ENCODE results near the gene FKBP7.

The FKBP7 gene

GRCh38 chr2:178469219-178469849 is 9.1 kb downstream of the FKBP7 start:
- DNase-seq (ENCODE audit: insufficient read length) (no peak), FAIRE-seq (no peak)
- TF ChIP-seq TAF1 (IDR thresholded peaks at IDR 0.05; ENCODE audit: borderline replicate concordance, low read depth, low read length) (no peak), POLR2A (IDR thresholded peaks at IDR 0.05; ENCODE audit: low read depth, low read length) (no peak), POLR2AphosphoS5 (IDR thresholded peaks at IDR 0.05; ENCODE audit: low read depth, low read length) (no peak)

- DNase-seq (ENCODE audit: insufficient read length) (no peak), FAIRE-seq (no peak)
Observed at GRCh38 chr2:178457390-178457886, 21.0 kb downstream of the FKBP7 start.

DNA sequence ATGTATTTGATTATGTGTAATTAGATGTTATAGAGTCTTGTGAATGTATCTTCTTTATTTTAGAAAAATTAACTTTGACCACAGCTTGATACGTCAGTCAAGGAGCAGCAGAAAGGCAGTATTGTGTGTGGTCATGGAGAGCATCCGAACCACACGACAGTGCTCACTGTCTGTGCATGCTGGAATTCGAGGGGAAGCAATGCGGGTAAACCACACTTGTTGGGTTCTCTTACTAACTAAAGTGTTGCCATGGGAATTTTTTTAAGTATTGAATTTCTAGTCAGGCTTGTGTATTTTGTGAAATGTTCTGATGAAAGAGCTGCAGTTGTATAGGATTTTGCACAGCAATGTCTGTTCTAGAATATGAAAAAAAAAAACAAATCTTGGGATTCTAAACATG is 22.5 kb downstream of the FKBP7 start:
- DNase-seq (ENCODE audit: insufficient read length) (no peak), FAIRE-seq (no peak)
- TF ChIP-seq POLR2AphosphoS5 (IDR thresholded peaks at IDR 0.05; ENCODE audit: low read depth, low read length): no peak
- TF ChIP-seq POLR2A (IDR thresholded peaks at IDR 0.05; ENCODE audit: low read depth, low read length): no peak
- no peak for TF ChIP-seq TAF1 (IDR thresholded peaks at IDR 0.05; ENCODE audit: borderline replicate concordance, low read depth, low read length)

More at GRCh38 chr2:178457390-178457886, 21.0 kb downstream of the FKBP7 start:
- TF ChIP-seq TAF1 (IDR thresholded peaks at IDR 0.05; ENCODE audit: borderline replicate concordance, low read depth, low read length) (no peak), POLR2A (IDR thresholded peaks at IDR 0.05; ENCODE audit: low read depth, low read length) (no peak), POLR2AphosphoS5 (IDR thresholded peaks at IDR 0.05; ENCODE audit: low read depth, low read length) (no peak)

GRCh38 chr2:178452870-178453269 is 25.5 kb downstream of the FKBP7 start:
- no peak for TF ChIP-seq POLR2AphosphoS5 (IDR thresholded peaks at IDR 0.05; ENCODE audit: low read depth, low read length)
- TF ChIP-seq TAF1 (IDR thresholded peaks at IDR 0.05; ENCODE audit: borderline replicate concordance, low read depth, low read length): no peak
- no peak for TF ChIP-seq POLR2A (IDR thresholded peaks at IDR 0.05; ENCODE audit: low read depth, low read length)
- FAIRE-seq (no peak), DNase-seq (ENCODE audit: insufficient read length) (no peak)

DNA sequence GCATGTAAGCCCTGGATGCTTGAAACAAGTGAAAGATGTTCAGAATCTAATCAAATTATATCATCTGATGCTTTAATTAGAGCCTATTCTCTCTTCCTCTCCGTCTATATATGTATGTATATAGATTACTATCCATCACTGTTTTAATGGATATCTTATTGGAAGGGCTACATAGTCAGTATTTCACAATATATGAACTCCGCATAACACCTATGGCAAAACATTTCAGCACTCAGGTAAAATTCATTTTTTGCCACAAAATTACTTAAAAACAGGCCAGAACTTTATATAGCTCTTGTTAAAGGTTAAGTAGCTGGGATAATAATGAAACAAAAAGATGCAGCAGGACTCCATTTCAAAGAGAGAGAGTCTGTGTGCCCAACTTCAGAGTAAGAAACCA is 26.1 kb downstream of the FKBP7 start:
- no peak for FAIRE-seq
- TF ChIP-seq POLR2AphosphoS5 (IDR thresholded peaks at IDR 0.05; ENCODE audit: low read depth, low read length): no peak
- TF ChIP-seq POLR2A (IDR thresholded peaks at IDR 0.05; ENCODE audit: low read depth, low read length): no peak
- no peak for TF ChIP-seq TAF1 (IDR thresholded peaks at IDR 0.05; ENCODE audit: borderline replicate concordance, low read depth, low read length)
- no peak for DNase-seq (ENCODE audit: insufficient read length)

GRCh38 chr2:178450774-178451525 is 27.4 kb downstream of the FKBP7 start, which contains the start of the genes PJVK and PRKRA:
Gene PJVK (plus strand): TSS chr2:178451378. CDS start chr2:178453410, 2,032 bp downstream.
Gene PRKRA (minus strand): TSS chr2:178451175. CDS start chr2:178451030, 145 bp downstream.
- FAIRE-seq (peak; percentile 96), DNase-seq (ENCODE audit: insufficient read length) (peak; percentile 76)
- peak; percentile 90 for TF ChIP-seq POLR2AphosphoS5 (IDR thresholded peaks at IDR 0.05; ENCODE audit: low read depth, low read length)
- TF ChIP-seq TAF1 (IDR thresholded peaks at IDR 0.05; ENCODE audit: borderline replicate concordance, low read depth, low read length): peak; percentile 43; the same call in 1 of the 2 replicates
- TF ChIP-seq POLR2A (IDR thresholded peaks at IDR 0.05; ENCODE audit: low read depth, low read length): peak; percentile 88

DNA sequence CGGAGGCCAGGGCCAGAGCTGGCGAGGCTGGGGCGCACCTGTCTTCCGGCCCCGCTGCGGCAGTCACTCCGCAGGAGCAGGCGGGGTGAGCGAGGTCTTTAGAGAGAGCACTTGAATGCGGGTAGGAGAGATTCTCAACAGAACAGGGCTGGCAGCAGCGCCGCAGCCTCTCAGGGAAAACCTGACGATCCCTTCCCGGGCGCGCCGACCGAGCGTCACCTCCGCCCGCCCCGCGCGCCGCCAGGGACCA is 28.0 kb downstream of the FKBP7 start:
- DNase-seq (ENCODE audit: insufficient read length) (no peak), FAIRE-seq (no peak)
- TF ChIP-seq TAF1 (IDR thresholded peaks at IDR 0.05; ENCODE audit: borderline replicate concordance, low read depth, low read length) (0 out of 2 replicates have a peak, but pooled peaks have one; percentile 44), POLR2AphosphoS5 (IDR thresholded peaks at IDR 0.05; ENCODE audit: low read depth, low read length) (no peak), POLR2A (IDR thresholded peaks at IDR 0.05; ENCODE audit: low read depth, low read length) (peak; percentile 29; the same call in 1 of the 2 replicates)

- no peak for TF ChIP-seq TAF1 (IDR thresholded peaks at IDR 0.05; ENCODE audit: borderline replicate concordance, low read depth, low read length)
- no peak for TF ChIP-seq POLR2A (IDR thresholded peaks at IDR 0.05; ENCODE audit: low read depth, low read length)
- no peak for TF ChIP-seq POLR2AphosphoS5 (IDR thresholded peaks at IDR 0.05; ENCODE audit: low read depth, low read length)
- FAIRE-seq: no peak
- no peak for DNase-seq (ENCODE audit: insufficient read length)
Observed at GRCh38 chr2:178449700-178450523, 28.5 kb downstream of the FKBP7 start.

DNA sequence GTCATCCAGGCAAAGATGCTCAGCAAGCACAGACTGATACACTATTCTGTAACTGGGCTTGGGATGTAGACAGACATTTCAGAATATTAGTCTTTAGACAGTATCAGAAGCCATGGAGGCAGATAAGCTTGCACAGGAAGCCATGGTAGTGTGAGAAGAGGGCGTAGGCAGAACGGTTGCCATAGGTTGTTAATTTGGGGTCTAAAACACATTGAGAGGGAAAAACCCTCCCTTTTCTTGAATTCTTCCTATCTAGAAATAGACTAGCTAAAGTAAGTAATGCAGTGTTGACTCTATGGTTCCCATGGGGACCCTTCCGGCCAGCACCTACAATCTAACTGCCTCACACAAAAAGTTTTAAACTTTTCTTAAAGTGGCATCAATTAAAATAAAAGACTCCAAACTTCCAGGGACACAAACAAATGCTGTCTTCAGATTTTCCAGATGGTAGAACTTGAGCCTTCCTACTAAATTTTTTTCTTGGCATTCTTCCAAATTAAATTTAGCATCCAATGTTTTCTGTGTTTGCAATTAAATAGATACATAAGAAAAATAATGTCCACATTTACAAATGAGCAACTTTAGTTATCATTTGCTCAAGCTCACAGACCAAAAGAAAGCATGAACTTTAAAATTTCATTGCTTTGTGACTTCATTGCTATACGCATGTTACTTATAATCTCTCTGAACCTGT is 29.3 kb downstream of the FKBP7 start:
- TF ChIP-seq POLR2AphosphoS5 (IDR thresholded peaks at IDR 0.05; ENCODE audit: low read depth, low read length): no peak
- no peak for TF ChIP-seq POLR2A (IDR thresholded peaks at IDR 0.05; ENCODE audit: low read depth, low read length)
- TF ChIP-seq TAF1 (IDR thresholded peaks at IDR 0.05; ENCODE audit: borderline replicate concordance, low read depth, low read length): no peak
- DNase-seq (ENCODE audit: insufficient read length) (no peak), FAIRE-seq (no peak)

DNA sequence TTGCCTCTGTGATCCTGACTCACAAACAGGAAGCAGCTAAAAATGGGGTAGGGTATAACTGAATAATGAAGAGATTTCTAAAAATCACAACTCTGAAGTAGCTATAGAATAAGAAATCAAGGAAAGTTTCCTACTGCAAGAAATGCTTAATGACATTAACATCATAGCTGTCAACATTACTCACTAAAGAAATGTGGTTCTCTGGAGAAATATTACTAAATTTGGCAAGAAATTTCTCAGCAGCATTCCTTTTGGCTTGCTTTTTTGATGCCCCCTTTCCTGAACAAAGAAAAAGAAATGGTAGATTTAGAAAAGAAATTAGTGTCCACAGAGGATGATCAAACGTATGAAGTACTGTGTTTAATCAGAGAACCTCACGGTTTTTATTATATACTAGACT is 37.0 kb downstream of the FKBP7 start:
- no peak for TF ChIP-seq POLR2A (IDR thresholded peaks at IDR 0.05; ENCODE audit: low read depth, low read length)
- TF ChIP-seq TAF1 (IDR thresholded peaks at IDR 0.05; ENCODE audit: borderline replicate concordance, low read depth, low read length): no peak
- TF ChIP-seq POLR2AphosphoS5 (IDR thresholded peaks at IDR 0.05; ENCODE audit: low read depth, low read length): no peak
- no peak for FAIRE-seq
- DNase-seq (ENCODE audit: insufficient read length): no peak

Data from GM12892 (cell line).